Omental fat pad (tissue), 4 donors: ENCODE data around the gene INPP4A. TPM values are rescaled to one million over a fixed set of nuclear protein-coding genes. Genes with fewer than 3 reads are reported as not detected.

Experiments
- ATAC-seq: fragments of 150-250 bp; one replicate; pipeline ENCODE4 v1.9.1; 2016; ENCODE audit warnings: mild to moderate bottlenecking, moderate library complexity; ENCODE audit not compliant: low FRiP score
- DNase-seq: peaks from one replicate; pipeline ENCODE4 v3.0.0-alpha.2; 2019; ENCODE audit warnings: low spot score
- CTCF ChIP-seq, 3 donors: fragments of 450-650 bp; IDR thresholded peaks; one replicate each; pipeline ENCODE4 v1.5.1; 2016 to 2017; ENCODE audit warnings: antibody characterized with exemption in 3 of 3, mild to moderate bottlenecking in 3 of 3, moderate library complexity in 2 of 3
- total RNA-seq, 4 donors: library from RNA; depleted of rRNA; stranded (reverse); fragments of >200 nt; gene quantifications; one replicate each; pipeline ENCODE4 v1.1.0, GENCODE V29; 2016

INPP4A gene
- total RNA-seq, 4 donors from 2014 or later = 19.6 to 32.2 (median 28.0) TPM

GRCh38 chr2:98446850-98447249 is 2.2 kb downstream of the INPP4A start:
- no peak for ATAC-seq
- TF ChIP-seq CTCF (IDR thresholded peaks at IDR 0.05) = no peak

GRCh38 chr2:98448441-98449145 is 3.9 kb downstream of the INPP4A start:
- ATAC-seq (no peak), DNase-seq (no peak)
- TF ChIP-seq CTCF (IDR thresholded peaks at IDR 0.05) = no peak

More at GRCh38 chr2:98446850-98447249, 2.2 kb downstream of the INPP4A start:
- no peak for DNase-seq

- TF ChIP-seq CTCF (IDR thresholded peaks at IDR 0.05) = no peak
- DNase-seq (no peak), ATAC-seq (no peak)
Measured at GRCh38 chr2:98452396-98453027, 7.9 kb downstream of the INPP4A start.

- ATAC-seq (no peak), DNase-seq (no peak)
- TF ChIP-seq CTCF (IDR thresholded peaks at IDR 0.05) = no peak
Measured at GRCh38 chr2:98453083-98453482, 8.4 kb downstream of the INPP4A start.

GRCh38 chr2:98453531-98453930 is 8.9 kb downstream of the INPP4A start:
- no peak for DNase-seq
- no peak for ATAC-seq

GRCh38 chr2:98454073-98454472 is 9.4 kb downstream of the INPP4A start:
- ATAC-seq = no peak
- no peak for TF ChIP-seq CTCF (IDR thresholded peaks at IDR 0.05)
- DNase-seq = no peak

More at GRCh38 chr2:98453531-98453930, 8.9 kb downstream of the INPP4A start:
- TF ChIP-seq CTCF (IDR thresholded peaks at IDR 0.05) = no peak
